ENCODE results near the gene C2orf68. TPM values are rescaled to one million over a fixed set of nuclear protein-coding genes. Genes with fewer than 3 reads are reported as not detected.

C2orf68 gene
- total and polyA plus RNA-seq, 9 of the 15 experiments (the other 6 are each of a cell fraction or from before 2014, with no cell fraction given) = 22.1 to 50.0 (median 31.8) TPM

- ChIA-PET CTCF (ENCODE audit: low intra/inter-chr PET ratio) (no interaction called here), POLR2A (interaction anchor here (0.6 to 4.0 kb wide), 5 partner anchors 7 to 39 kb away, joined by 3 to 14 read pairs (median 4); partner anchors contain the start of gene RNF181)
- DNase-seq (ENCODE audit: extremely low read depth in 1 of 4, low spot score in 3 of 4) (peak in 1 of 4 experiments; percentile 34), ATAC-seq (no peak), FAIRE-seq (no peak)
- no peaks in the 10 kb centered on the region; the same call in 2 of the 3 replicates for H3K79me2 ChIP-seq (ENCODE audit: control insufficient read depth, insufficient read depth, low read length)
- WGBS (ENCODE audit: insufficient coverage, low coverage, missing lambda C conversion rate) = 56% methylated on average over 1 of the region's 1 CpG
- no TSS peak for BruUV-seq (replicated peaks)
- peaks cover 36% of the 10 kb centered on the region; the same call in 2 of the 3 replicates for H3K36me3 ChIP-seq (ENCODE audit: control insufficient read depth, insufficient read depth, low read length)
- H2AFZ ChIP-seq (ENCODE audit: low read depth, low read length) = no peak overlapping the region
- peaks cover 34 to 45% of the 10 kb centered on the region in 2 experiments for H3K4me1 ChIP-seq (replicated peaks in 1 of 2; ENCODE audit: control insufficient read depth in 2 of 2, insufficient read depth in 2 of 2, low read length in 2 of 2)
- no peak overlapping the region for H3K4me3 ChIP-seq
- intact Hi-C loops (cut with micrococcal nuclease) (no loop called here), in situ Hi-C loops (cut with MboI) (no loop called here)
- peak overlapping the region; percentile 81 for H3K27ac ChIP-seq (ENCODE audit: extremely low read depth, low read depth, low read length)
- H4K20me1 ChIP-seq (replicated peaks; ENCODE audit: control insufficient read depth, insufficient read depth, low read length) = no peaks in the 10 kb centered on the region
- H3K27me3 ChIP-seq (ENCODE audit: control insufficient read depth in 2 of 2, insufficient read depth in 2 of 2, low read length in 2 of 2) = no peaks in the 10 kb centered on the region
- no peaks in the 10 kb centered on the region for H3K9me3 ChIP-seq (replicated peaks; ENCODE audit: control insufficient read depth, insufficient read depth, low read depth, low read length)
- peak overlapping the region; percentile 58 for H3K4me2 ChIP-seq (ENCODE audit: insufficient read depth, low read length)
- peaks cover 11% of the 10 kb centered on the region for H3K9me1 ChIP-seq (ENCODE audit: control insufficient read depth, insufficient read depth, low read length)
- H3K9ac ChIP-seq (ENCODE audit: insufficient read depth in 1 of 2, low read depth in 2 of 2, low read length in 2 of 2) = peak overlapping the region; percentile 56 to 74; a peak in 2 of 4 replicates
- TF ChIP-seq ATF3 (IDR thresholded peaks at IDR 0.05) (peak; percentile 29), ATF3 (CRISPR knock-in tag; conservative IDR thresholded peaks at IDR 0.05) (no peak), ZNF224 (CRISPR knock-in tag; IDR thresholded peaks at IDR 0.05) (no peak), XRCC5 (IDR thresholded peaks at IDR 0.05; ENCODE audit: low read depth, low read length) (no peak), CTCFL (IDR thresholded peaks at IDR 0.05; ENCODE audit: borderline replicate concordance, insufficient read depth, low read depth, low read length, poor library complexity, severe bottlenecking) (no peak), JUND (IDR thresholded peaks at IDR 0.05; ENCODE audit: borderline replicate concordance, low read depth, low read length) (peak; percentile 88), JUND (tag; IDR thresholded peaks at IDR 0.05; ENCODE audit: borderline replicate concordance, low read depth, low read length) (peak; percentile 54; the same call in 1 of the 3 replicates), POLR2AphosphoS2 (IDR thresholded peaks at IDR 0.05; ENCODE audit: low read length) (no peak), ZNF12 (CRISPR knock-in tag; IDR thresholded peaks at IDR 0.05) (no peak), MEIS2 (IDR thresholded peaks at IDR 0.05; ENCODE audit: partially characterized antibody) (peak; percentile 50), ZNF398 (CRISPR knock-in tag; IDR thresholded peaks at IDR 0.05) (no peak), ZNF174 (CRISPR knock-in tag; IDR thresholded peaks at IDR 0.05) (no peak), HMGN3 (IDR thresholded peaks at IDR 0.05; ENCODE audit: borderline replicate concordance, extremely low read depth, insufficient read length, low read depth, low read length) (no peak), JUN (IDR thresholded peaks at IDR 0.05; ENCODE audit: borderline replicate concordance, low read depth, low read length) (peak; percentile 61; the same call in 1 of the 2 replicates), JUN (CRISPR knock-in tag; IDR thresholded peaks at IDR 0.05; ENCODE audit: borderline replicate concordance) (no peak), POU5F1 (IDR thresholded peaks at IDR 0.05; ENCODE audit: borderline replicate concordance, low read depth, low read length, partially characterized antibody) (no peak), ZNF707 (CRISPR knock-in tag; conservative IDR thresholded peaks at IDR 0.05) (no peak)
Measured at GRCh38 chr2:85585781-85586105, 26.1 kb downstream of the C2orf68 start.
